GM19193 (cell line): Measurements from ENCODE around the gene LYPD6.

Experiments used
- POLR2A ChIP-seq: IDR thresholded peaks from 4 replicates; pipeline ENCODE4 v1.6.1; 2011; ENCODE audit not compliant: insufficient read depth, insufficient read length; ENCODE audit errors: extremely low read depth

Gene LYPD6

GRCh38 chr2:149418065-149418464, 87.7 kb downstream of the LYPD6 start:
- no peak for TF ChIP-seq POLR2A

- TF ChIP-seq POLR2A, result no peak
These were observed 89.9 kb downstream of the LYPD6 start for GRCh38 chr2:149420053-149420963.

GRCh38 chr2:149421791-149422190, 91.4 kb downstream of the LYPD6 start:
- no peak for TF ChIP-seq POLR2A

GRCh38 chr2:149422337-149422990, 92.1 kb downstream of the LYPD6 start:
- no peak for TF ChIP-seq POLR2A

GRCh38 chr2:149422991-149423338, 92.6 kb downstream of the LYPD6 start:
- no peak for TF ChIP-seq POLR2A

GRCh38 chr2:149423630-149424029, 93.2 kb downstream of the LYPD6 start:
- TF ChIP-seq POLR2A, result no peak

- no peak for TF ChIP-seq POLR2A
These were observed 97.0 kb downstream of the LYPD6 start for GRCh38 chr2:149427387-149427786.

GRCh38 chr2:149428783-149429182, 98.4 kb downstream of the LYPD6 start:
- no peak for TF ChIP-seq POLR2A

- no peak for TF ChIP-seq POLR2A
These were observed 100.7 kb downstream of the LYPD6 start for GRCh38 chr2:149430743-149431736.

GRCh38 chr2:149438330-149438960, 108.1 kb downstream of the LYPD6 start:
- no peak for TF ChIP-seq POLR2A

GRCh38 chr2:149441255-149441654, 110.9 kb downstream of the LYPD6 start:
- TF ChIP-seq POLR2A, result no peak

- TF ChIP-seq POLR2A, result no peak
These were observed 112.0 kb downstream of the LYPD6 start for GRCh38 chr2:149442346-149442745.

GRCh38 chr2:149443150-149443549, 112.8 kb downstream of the LYPD6 start:
- no peak for TF ChIP-seq POLR2A

GRCh38 chr2:149446748-149447147, 116.4 kb downstream of the LYPD6 start:
- no peak for TF ChIP-seq POLR2A

GRCh38 chr2:149448315-149448714, 117.9 kb downstream of the LYPD6 start:
- no peak for TF ChIP-seq POLR2A

- TF ChIP-seq POLR2A, result no peak
These were observed 118.6 kb downstream of the LYPD6 start for GRCh38 chr2:149449017-149449416.
